NCI-H2227 treated with DMSO at 0.1 percent for 48 hours (cell line): ENCODE measurements around the gene ZNF214.
"Not testable (repeated sequence)": the region's sequence is repeated elsewhere in the genome, so short reads cannot be mapped to it uniquely, and the experiment has no call there.

Experiments
- DNase-seq: peaks from one replicate; lab custom pipeline; 2025; lab: John Stamatoyannopoulos, UW

The ZNF214 gene

DNA sequence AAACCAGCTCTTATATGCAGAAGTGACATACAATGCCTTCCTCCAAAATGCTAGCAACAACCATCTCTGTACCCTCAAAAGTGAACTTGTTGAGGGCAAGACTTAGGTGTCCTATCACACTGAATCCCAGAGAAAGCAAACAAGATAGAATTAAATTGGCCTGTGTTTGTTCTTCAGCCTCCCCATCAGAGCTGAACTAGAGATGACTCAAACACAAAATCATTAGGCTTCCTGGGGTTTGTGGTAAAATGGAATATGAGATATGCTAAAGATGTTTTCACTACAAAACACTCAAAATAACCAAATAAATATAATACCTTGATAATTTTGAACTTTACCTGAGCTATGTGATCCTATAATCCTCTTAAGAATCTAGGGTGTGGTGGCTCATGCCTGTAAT, 31.6 kb downstream of the ZNF214 start:
- no peak for DNase-seq

DNA sequence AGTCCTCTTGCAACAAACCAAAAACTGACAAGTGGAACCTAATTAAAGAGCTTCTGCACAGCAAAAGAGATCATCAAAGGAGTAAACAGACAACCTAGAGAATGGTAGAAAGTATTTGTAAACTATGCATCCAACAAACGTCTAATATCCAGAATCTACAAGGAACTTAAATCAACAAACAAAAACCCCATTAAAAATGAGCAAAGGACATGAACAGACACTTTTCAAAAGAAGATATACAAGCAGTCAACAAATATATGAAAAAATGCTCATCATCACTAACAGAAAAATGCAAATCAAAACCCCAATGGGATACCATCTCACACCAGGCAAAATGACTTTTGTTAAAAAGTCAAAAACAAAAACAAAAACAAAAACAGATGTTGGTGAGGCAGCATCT, 33.7 kb downstream of the ZNF214 start:
- DNase-seq: no peak

DNA sequence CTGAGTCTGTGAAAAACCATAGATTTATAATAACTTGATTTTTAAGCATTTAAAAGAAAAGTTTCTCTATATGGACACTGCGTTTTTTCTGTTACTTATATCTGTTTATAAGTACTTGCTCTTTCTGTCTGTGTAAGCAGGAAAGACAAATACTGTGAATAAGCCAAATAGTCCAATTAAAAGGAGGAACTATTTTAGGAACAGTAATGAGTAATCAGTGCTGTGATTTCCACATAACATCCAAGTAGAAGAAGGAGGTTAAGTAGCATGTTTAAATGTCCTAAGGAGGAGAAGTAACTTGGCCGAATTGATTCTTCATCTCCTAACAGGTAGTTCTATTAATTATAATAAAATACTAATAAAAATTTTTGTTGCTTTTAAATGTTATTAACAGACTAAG, 40.8 kb downstream of the ZNF214 start:
- DNase-seq: no peak

DNA sequence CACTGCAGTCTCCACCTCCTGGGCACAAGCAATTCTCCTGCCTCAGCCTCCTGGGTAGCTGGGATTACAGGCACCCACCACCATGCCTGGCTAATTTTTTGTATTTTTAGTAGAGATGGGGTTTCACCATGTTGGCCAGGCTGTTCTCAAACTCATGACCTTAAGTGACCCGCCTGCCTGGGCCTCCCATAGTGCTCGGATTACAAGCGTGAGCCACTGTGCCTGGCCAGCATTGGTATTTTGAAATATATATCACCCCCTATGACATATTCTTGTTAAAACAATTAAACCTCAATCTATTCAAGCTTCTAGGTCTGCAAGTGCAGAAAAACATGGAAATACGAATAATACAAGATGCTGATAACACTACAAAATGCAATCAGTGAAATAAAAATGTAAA, 50.3 kb downstream of the ZNF214 start:
- not testable (repeated sequence) for DNase-seq

DNA sequence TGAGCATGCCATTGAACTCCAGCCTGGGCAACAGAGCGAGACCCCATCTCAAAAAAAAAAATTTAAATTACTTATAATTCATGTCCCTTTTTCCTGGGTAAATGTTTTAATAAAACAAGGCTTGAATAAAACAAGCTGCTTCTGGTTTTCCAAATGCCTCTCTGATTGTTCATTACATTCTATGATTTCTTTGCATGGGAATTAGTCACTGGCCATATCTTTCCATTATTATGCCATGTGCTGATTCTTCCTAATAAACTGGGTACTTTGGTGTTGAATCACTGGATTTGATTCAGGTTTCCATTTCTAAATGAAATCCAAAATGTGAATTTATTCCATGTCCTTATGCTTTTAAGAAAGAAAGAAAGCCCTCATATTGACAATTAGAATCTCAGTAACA, 51.3 kb downstream of the ZNF214 start:
- no peak for DNase-seq

DNA sequence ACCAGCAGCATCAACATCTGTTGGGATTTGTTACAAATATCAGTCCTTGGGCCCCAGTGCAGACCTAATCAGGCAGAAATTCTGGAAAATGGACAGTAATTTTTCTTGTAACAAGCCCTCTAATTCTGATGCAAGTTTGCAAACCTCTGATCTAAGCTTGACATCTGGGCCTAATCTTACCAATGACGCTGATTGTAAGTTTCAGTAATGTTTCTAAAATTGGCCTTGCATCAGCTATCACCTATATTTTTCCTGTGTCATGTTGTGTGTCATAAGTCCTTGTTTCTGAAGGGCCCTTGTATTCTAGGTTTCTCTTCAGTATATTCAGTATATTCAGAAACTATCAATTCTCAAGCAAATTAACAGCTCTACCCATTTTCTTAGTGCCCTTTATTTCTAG, 57.5 kb downstream of the ZNF214 start:
- no peak for DNase-seq

DNA sequence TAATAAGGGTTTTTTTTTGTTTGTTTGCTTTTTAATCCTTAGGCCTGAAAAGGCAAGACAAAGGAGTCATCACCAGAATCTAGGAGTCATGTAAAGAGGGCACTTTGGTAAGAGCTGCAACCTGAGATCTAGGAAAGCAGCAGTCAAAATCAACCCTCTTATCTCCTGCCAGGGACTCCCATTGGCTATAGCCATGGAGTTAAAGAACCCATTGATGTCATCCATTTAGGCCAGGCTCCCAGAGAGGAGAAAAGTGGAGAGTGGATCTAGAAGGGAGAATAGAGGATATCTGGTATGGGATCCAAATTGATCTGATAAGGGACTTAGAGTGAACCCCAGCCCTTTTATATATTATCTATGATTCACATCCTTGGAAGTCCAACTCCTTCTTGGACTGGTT, 58.0 kb downstream of the ZNF214 start:
- no peak for DNase-seq

DNA sequence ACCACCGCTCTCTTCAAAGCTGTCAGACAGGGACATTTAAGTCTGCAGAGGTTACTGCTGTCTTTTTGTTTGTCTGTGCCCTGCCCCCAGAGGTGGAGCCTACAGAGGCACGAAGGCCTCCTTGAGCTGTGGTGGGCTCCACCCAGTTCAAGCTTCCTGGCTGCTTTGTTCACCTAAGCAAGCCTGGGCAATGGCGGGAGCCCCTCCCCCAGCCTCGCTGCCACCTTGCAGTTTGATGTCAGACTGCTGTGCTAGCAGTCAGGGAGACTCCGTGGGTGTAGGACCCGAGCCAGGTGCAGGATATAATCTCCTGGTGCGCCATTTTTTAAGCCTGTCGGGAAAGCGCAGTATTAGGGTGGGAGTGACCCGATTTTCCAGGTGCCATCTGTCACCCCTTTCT, 65.9 kb downstream of the ZNF214 start:
- DNase-seq: not testable (repeated sequence)
